T-helper 2 cell treated with Interferon-gamma antibody and Interleukin-4, amounts not matched to agents 5 μg/mL and 100 μg/mL, for 36 hours (primary cell): ENCODE data around the gene MT1HL1.
"Not testable (repeated sequence)": the region's sequence is repeated elsewhere in the genome, so short reads cannot be mapped to it uniquely, and the experiment has no call there.

ENCODE experiments used
- DNase-seq: peaks from one replicate; pipeline ENCODE4 v3.0.0; 2021; ENCODE audit warnings: low spot score
- H3K27ac Mint-ChIP-seq: one replicate; pipeline ENCODE4 v1.8.0; 2021; ENCODE audit warnings: mild to moderate bottlenecking, mixed read lengths
- H3K27me3 Mint-ChIP-seq: one replicate; pipeline ENCODE4 v1.8.0; 2021; ENCODE audit warnings: low read depth, mixed read lengths
- H3K36me3 Mint-ChIP-seq: one replicate; pipeline ENCODE4 v1.8.0; 2021; ENCODE audit warnings: low read depth, mixed read lengths
- H3K4me1 Mint-ChIP-seq: one replicate; pipeline ENCODE4 v1.8.0; 2021; ENCODE audit warnings: low read depth, mixed read lengths
- H3K4me3 Mint-ChIP-seq: one replicate; pipeline ENCODE4 v1.8.0; 2022; ENCODE audit warnings: mild to moderate bottlenecking, moderate library complexity, mixed read lengths
- H3K9me3 Mint-ChIP-seq: one replicate; pipeline ENCODE4 v1.8.0; 2021; ENCODE audit warnings: mixed read lengths

The MT1HL1 gene

DNA sequence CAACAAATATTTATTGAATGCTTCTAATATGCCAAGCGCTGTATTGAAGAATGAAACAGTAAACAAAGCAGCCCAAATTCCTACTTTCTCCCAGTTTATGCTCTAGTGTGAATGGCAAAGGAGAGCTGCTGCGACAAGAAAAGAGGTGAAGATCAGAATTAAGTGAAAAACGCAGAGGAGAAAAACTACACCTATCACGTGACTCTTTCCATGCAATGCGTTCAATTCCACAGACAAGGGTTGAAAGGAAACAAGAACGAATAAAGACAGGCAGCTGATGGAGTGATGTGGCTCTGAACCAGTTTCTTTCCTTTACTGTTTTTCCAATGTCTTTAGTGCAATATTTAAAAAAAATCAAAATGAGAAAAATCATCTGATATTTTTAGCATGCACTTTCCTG, 23.6 kb downstream of the MT1HL1 start:
- Mint-ChIP-seq H3K27me3 (no peaks in the 10 kb centered on the region), H3K9me3 (no peaks in the 10 kb centered on the region), H3K27ac (no peak overlapping the region), H3K4me1 (no peaks in the 10 kb centered on the region), H3K36me3 (no peaks in the 10 kb centered on the region), H3K4me3 (no peak overlapping the region)
- DNase-seq = no peak

DNA sequence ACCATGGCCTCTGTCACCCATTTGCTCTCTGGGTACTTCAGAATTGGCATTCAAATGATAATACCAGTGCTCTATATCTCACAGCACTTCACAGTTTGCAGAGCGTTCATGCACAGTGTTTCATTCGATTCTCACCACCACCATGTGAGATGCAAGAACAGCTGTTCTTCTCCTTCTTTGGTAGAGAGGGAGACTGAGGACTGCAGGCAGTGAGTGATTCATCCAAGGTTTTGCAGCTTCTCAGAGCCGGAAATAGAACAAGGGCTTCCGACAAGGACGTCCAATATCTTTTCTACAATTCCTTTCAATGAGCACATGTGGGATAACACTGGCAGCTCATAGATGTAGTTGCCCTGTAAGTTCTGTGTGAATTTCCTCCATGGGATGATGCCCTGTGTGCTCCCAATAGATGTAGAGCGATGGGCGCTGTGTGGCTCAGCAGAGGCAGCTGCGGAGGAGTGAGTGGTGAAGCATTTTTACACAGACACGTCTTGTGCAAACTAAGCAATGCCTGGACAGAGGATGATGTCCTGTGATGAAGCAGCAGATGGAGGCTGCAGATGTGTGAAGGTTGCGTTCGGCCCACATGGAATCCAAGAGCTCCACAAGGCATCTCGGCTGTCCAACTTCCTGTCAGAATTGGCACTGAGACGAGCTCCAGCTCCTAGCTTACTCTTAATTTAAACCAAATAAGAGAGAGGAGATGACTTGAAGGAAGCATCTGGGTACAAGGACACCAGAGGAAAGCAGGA, 24.9 kb downstream of the MT1HL1 start:
- no peak for DNase-seq
- Mint-ChIP-seq H3K9me3 (no peaks in the 10 kb centered on the region), H3K36me3 (no peaks in the 10 kb centered on the region), H3K4me3 (no peak overlapping the region), H3K27me3 (no peaks in the 10 kb centered on the region), H3K4me1 (no peaks in the 10 kb centered on the region), H3K27ac (no peak overlapping the region)

DNA sequence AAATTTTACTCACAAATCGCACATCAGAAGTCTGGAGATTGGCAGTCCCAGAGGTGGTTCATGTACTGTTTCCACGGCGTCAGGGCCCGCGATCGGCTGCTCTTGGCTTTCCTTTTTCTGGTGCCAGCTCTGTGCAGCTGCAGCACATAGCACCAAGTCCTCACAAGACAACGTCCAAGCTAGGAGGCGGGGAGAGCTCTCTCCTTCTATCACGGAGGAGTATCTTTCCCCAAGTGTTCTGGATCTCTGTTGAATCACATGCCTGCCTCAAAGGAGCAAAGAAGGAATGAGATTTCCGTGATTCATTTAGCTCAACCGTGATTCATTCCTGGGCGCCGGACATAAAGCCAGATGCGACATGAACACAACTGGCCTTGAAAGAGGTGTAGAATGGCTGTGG, 25.5 kb downstream of the MT1HL1 start:
- Mint-ChIP-seq H3K9me3 (no peaks in the 10 kb centered on the region), H3K4me1 (no peaks in the 10 kb centered on the region), H3K27ac (no peak overlapping the region), H3K27me3 (no peaks in the 10 kb centered on the region), H3K36me3 (no peaks in the 10 kb centered on the region), H3K4me3 (no peak overlapping the region)
- no peak for DNase-seq

DNA sequence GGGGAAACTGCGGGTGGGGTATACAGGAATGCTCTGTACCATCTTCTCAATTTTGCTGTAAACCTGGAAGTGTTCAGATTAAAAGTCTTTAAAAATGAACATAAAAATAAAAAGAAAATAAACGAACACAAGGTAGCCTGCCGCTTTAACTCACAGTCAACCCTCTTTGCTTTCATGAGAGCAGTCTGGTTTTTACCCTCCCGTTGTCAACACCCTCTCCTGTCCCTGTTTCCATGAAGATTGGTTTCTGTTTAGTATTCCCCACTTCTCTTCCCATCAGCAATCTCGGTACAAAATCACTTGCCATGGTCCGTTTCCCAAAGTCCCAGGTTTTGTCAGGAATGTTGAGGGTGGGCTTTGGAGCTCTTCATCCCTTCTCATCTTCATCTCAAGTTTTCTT, 28.8 kb downstream of the MT1HL1 start:
- no peaks in the 10 kb centered on the region for H3K9me3 Mint-ChIP-seq
- no peaks in the 10 kb centered on the region for H3K36me3 Mint-ChIP-seq
- no peaks in the 10 kb centered on the region for H3K27me3 Mint-ChIP-seq
- no peak overlapping the region for H3K4me3 Mint-ChIP-seq
- no peak overlapping the region for H3K27ac Mint-ChIP-seq
- DNase-seq = no peak
- no peaks in the 10 kb centered on the region for H3K4me1 Mint-ChIP-seq

DNA sequence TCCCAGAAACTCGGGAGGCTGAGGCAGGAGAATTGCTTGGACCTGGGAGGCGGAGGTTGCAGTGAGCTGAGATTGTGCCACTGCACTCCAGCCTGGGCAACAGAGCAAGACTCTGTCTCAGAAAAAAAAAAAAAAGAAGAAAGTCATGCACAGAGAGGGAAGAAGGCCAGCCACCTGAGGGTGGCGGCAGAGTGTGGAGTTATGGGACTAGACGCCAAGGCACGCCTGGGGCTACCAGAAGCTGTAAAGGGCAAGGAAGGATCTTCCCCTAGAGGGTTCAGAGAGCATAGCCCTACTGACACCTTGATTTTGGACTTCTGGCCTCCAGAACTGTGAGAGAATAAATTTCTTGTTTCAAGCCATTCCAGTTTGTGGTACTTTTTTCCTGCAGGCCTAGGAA, 30.2 kb downstream of the MT1HL1 start:
- not testable (repeated sequence) for H3K27ac Mint-ChIP-seq

DNA sequence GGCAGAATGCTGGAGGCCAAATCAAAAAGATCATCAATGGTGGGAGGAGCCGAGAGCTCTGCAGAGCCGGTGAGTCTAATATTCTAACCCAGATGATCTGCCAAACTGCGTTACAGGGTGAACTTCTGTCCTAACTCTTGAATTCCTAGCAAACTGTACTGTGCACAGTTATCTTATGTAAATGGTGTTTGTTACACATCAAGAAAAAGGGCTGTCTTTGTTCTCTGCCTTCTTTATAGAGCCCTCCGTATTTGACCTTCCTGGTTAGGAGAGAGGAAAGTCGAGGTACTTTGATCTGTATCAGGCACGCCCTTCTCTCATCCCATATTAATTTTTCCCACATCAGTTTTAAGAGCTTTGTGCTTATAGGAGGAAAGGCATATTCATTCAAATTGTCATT, 37.6 kb downstream of the MT1HL1 start:
- H3K4me1 Mint-ChIP-seq = no peaks in the 10 kb centered on the region
- H3K9me3 Mint-ChIP-seq = no peaks in the 10 kb centered on the region
- DNase-seq = no peak
- no peak overlapping the region for H3K4me3 Mint-ChIP-seq
- H3K27ac Mint-ChIP-seq = no peak overlapping the region
- no peaks in the 10 kb centered on the region for H3K27me3 Mint-ChIP-seq
- H3K36me3 Mint-ChIP-seq = no peaks in the 10 kb centered on the region

More for the DNA sequence above, 30.2 kb downstream of the MT1HL1 start:
- not testable (repeated sequence) for H3K4me1 Mint-ChIP-seq, H3K27me3 Mint-ChIP-seq, H3K9me3 Mint-ChIP-seq, DNase-seq, H3K36me3 Mint-ChIP-seq, H3K4me3 Mint-ChIP-seq

DNA sequence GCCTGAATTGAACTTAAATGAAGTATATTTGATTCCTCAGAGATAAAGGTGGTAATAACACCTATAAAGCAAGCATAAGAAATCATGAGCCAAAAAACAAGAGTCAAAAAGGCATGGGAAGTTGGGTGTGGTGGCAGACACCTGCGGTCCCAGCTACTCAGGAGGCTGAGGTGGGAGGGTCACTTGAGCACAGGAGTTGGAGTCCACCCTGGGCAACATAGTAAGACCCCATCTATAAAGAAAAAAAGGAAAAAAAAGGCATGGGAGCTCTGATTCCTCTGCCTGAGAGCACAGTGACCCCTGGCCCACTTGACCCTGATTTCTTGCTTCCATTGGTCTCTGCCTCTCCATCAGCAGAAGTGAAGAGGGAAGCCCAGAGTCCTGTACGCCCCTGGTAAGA, 40.3 kb downstream of the MT1HL1 start:
- H3K9me3 Mint-ChIP-seq = peaks cover 6% of the 10 kb centered on the region
- no peak overlapping the region for H3K27ac Mint-ChIP-seq
- no peaks in the 10 kb centered on the region for H3K27me3 Mint-ChIP-seq
- no peak for DNase-seq
- no peaks in the 10 kb centered on the region for H3K4me1 Mint-ChIP-seq
- no peaks in the 10 kb centered on the region for H3K36me3 Mint-ChIP-seq
- no peak overlapping the region for H3K4me3 Mint-ChIP-seq

DNA sequence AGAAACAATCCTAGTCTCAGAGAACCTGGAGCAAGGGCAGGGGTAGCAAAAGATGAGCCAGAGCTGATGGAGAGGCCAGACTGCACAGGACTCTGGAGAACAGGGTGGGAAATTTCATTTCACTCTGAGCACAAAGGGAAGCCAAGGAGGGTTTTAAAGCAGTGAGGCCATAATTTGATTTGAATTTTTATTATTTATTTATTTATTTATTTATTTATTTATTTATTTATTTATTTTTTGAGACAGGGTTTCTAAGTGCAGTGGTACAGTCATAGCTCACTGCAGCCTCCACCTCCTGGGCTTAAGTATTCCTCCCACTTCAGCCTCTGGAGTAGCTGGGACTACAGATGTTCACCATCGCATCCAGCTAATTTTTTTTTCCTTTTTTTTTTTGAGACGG, 45.1 kb downstream of the MT1HL1 start:
- Mint-ChIP-seq H3K27ac (no peak overlapping the region), H3K27me3 (no peaks in the 10 kb centered on the region)

DNA sequence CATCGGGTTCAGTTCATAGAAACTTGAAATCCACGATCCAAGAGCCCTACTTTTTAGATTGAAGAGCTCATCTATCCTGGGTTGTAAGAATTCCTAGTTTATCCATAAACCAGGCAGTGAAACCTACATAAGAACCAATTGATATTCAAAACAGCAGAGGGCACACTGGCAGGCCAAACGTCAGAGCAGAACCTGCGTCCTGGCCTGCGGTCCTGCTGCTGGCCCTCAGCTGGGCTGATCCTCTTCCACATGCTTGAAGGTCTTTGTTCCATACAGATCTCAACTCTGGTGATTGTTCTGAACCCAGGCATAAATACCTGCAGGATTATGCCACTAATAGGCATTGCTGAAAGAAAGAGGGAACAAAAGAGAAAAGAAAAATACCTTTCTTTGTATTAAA, 47.0 kb downstream of the MT1HL1 start:
- Mint-ChIP-seq H3K4me3 (no peak overlapping the region), H3K9me3 (peaks cover 6% of the 10 kb centered on the region), H3K27ac (no peak overlapping the region), H3K36me3 (no peaks in the 10 kb centered on the region), H3K27me3 (peaks cover 3% of the 10 kb centered on the region), H3K4me1 (no peaks in the 10 kb centered on the region)
- DNase-seq = no peak

More for the DNA sequence above, 45.1 kb downstream of the MT1HL1 start:
- Mint-ChIP-seq H3K4me3 (no peak overlapping the region), H3K9me3 (peaks cover 6% of the 10 kb centered on the region), H3K36me3 (no peaks in the 10 kb centered on the region), H3K4me1 (no peaks in the 10 kb centered on the region)
- no peak for DNase-seq
